GM23338 (cell line): ENCODE data around the gene MYO1E. TPM values are rescaled to one million over a fixed set of nuclear protein-coding genes. Genes with fewer than 3 reads are reported as not detected.

Experiments used
- ATAC-seq: fragments of 200-7000 bp; cut with Tn5 transposase; 3 replicates; pipeline ENCODE4 v1.9.1; 2020
- DNase-seq: peaks from one replicate; pipeline ENCODE4 v3.0.0-alpha.2; 2015; ENCODE audit warnings: low spot score
- H2AFZ ChIP-seq: fragments of 200-600 bp; sonication (generic); 2 replicates; pipeline ENCODE4 v1.8.0; 2016; ENCODE audit warnings: antibody characterized with exemption, mild to moderate bottlenecking, moderate library complexity
- H3F3A ChIP-seq: fragments of 200-600 bp; sonication (generic); replicated peaks from 2 replicates; pipeline ENCODE4 v1.8.0; 2017; ENCODE audit warnings: antibody characterized with exemption, mixed run types, low read depth
- H3K27ac ChIP-seq: fragments of 200-600 bp; sonication (generic); 2 replicates; pipeline ENCODE4 v1.6.1; 2016; ENCODE audit warnings: low read depth
- H3K27me3 ChIP-seq: fragments of 200-600 bp; sonication (generic); 2 replicates; pipeline ENCODE4 v1.8.0; 2016; ENCODE audit warnings: mild to moderate bottlenecking, mixed run types, moderate library complexity; ENCODE audit not compliant: insufficient read depth
- H3K36me3 ChIP-seq: fragments of 200-600 bp; sonication (generic); 2 replicates; pipeline ENCODE4 v1.8.0; 2016; ENCODE audit warnings: mild to moderate bottlenecking; ENCODE audit not compliant: insufficient read depth
- H3K4me1 ChIP-seq: fragments of 200-600 bp; sonication (generic); 2 replicates; pipeline ENCODE4 v1.8.0; 2016; ENCODE audit warnings: mild to moderate bottlenecking, moderate library complexity; ENCODE audit not compliant: insufficient read depth
- H3K4me2 ChIP-seq: fragments of 200-600 bp; sonication (generic); 2 replicates; pipeline ENCODE4 v1.7.1; 2017; ENCODE audit warnings: mixed run types
- H3K4me3 ChIP-seq: fragments of 200-600 bp; sonication (generic); 2 replicates; pipeline ENCODE4 v1.6.1; 2016; ENCODE audit warnings: mixed run types
- H3K79me2 ChIP-seq: fragments of 200-600 bp; sonication (generic); replicated peaks from 2 replicates; pipeline ENCODE4 v1.8.0; 2017; ENCODE audit warnings: mild to moderate bottlenecking; ENCODE audit not compliant: insufficient read depth
- H3K9me2 ChIP-seq: fragments of 200-600 bp; sonication (generic); 2 replicates; pipeline ENCODE4 v1.8.0; 2017; ENCODE audit not compliant: insufficient read depth
- H4K20me1 ChIP-seq: fragments of 200-600 bp; sonication (generic); replicated peaks from 2 replicates; pipeline ENCODE4 v1.8.0; 2017; ENCODE audit warnings: mild to moderate bottlenecking; ENCODE audit not compliant: insufficient read depth
- H3K27ac Mint-ChIP-seq: 2 replicates; pipeline ENCODE4 v1.8.0; 2020; ENCODE audit warnings: inconsistent platforms, mild to moderate bottlenecking, moderate library complexity, mixed read lengths
- H3K27me3 Mint-ChIP-seq: 3 replicates; pipeline ENCODE4 v1.8.0; 2022; ENCODE audit warnings: low read depth, mild to moderate bottlenecking, moderate library complexity, mixed read lengths, inconsistent platforms; ENCODE audit not compliant: insufficient read depth, poor library complexity
- H3K36me3 Mint-ChIP-seq: 3 replicates; pipeline ENCODE4 v1.8.0; 2021; ENCODE audit warnings: low read depth, mild to moderate bottlenecking, inconsistent platforms, moderate library complexity, mixed read lengths
- H3K4me1 Mint-ChIP-seq: 3 replicates; pipeline ENCODE4 v1.8.0; 2020; ENCODE audit warnings: mild to moderate bottlenecking, inconsistent platforms, mixed read lengths
- H3K4me3 Mint-ChIP-seq: 3 replicates; pipeline ENCODE4 v1.8.0; 2021; ENCODE audit warnings: moderate library complexity, mild to moderate bottlenecking, inconsistent platforms, mixed read lengths
- H3K9me3 Mint-ChIP-seq: 3 replicates; pipeline ENCODE4 v1.8.0; 2020; ENCODE audit warnings: moderate library complexity, mild to moderate bottlenecking, inconsistent platforms, mixed read lengths
- CTCF ChIP-seq, 2 experiments: fragments of 200-600 bp in 1 of 2; sonication (generic) in 1 of 2; conservative IDR thresholded peaks; 2 replicates each; pipeline versions ENCODE4 v1.5.1 to v1.6.1; 2016 to 2017; ENCODE audit warnings: antibody characterized with exemption in 2 of 2, low read depth in 2 of 2, mild to moderate bottlenecking in 2 of 2, moderate library complexity in 1 of 2
- ETS1 ChIP-seq: IDR thresholded peaks from 2 replicates; pipeline ENCODE4 v1.6.1; 2016; ENCODE audit warnings: antibody characterized with exemption
- EZH2 ChIP-seq: fragments of 200-600 bp; sonication (generic); IDR thresholded peaks from one replicate; pipeline ENCODE4 v1.8.0; 2017; ENCODE audit warnings: antibody characterized with exemption, mild to moderate bottlenecking, low read depth; ENCODE audit not compliant: unreplicated experiment
- NANOG ChIP-seq: IDR thresholded peaks from 2 replicates; pipeline ENCODE4 v1.6.1; 2016; ENCODE audit warnings: antibody characterized with exemption, borderline replicate concordance
- POLR2AphosphoS5 ChIP-seq: IDR thresholded peaks from 2 replicates; pipeline ENCODE4 v1.6.1; 2016; ENCODE audit warnings: antibody characterized with exemption, low read depth
- REST ChIP-seq: IDR thresholded peaks from one replicate; pipeline ENCODE4 v1.6.1; 2018; ENCODE audit warnings: antibody characterized with exemption; ENCODE audit not compliant: unreplicated experiment
- ZNF114 ChIP-seq: fragments of 250-450 bp; sonication (Bioruptor Pico); IDR thresholded peaks from 2 replicates; pipeline ENCODE4 v1.5.0; 2020; ENCODE audit warnings: mild to moderate bottlenecking, moderate library complexity
- ZNF331 ChIP-seq: fragments of 250-450 bp; sonication (Bioruptor Pico); IDR thresholded peaks from 2 replicates; pipeline ENCODE4 v1.5.0; 2020; ENCODE audit warnings: low read depth, mild to moderate bottlenecking, moderate library complexity
- ZNF462 ChIP-seq: fragments of 250-450 bp; sonication (Bioruptor Pico); IDR thresholded peaks from 2 replicates; pipeline ENCODE4 v1.5.0; 2020; ENCODE audit warnings: mild to moderate bottlenecking, moderate library complexity
- polyA plus RNA-seq: library from polyadenylated mRNA; unstranded; fragments of >200 nt; fragmentation: Nextera tagmentation; extraction: Ambion mirVana; gene quantifications from 2 replicates; pipeline ENCODE4 v1.2.1, GENCODE V29; 2016
- total RNA-seq: library from RNA; depleted of rRNA; stranded (reverse); fragments of >200 nt; shearing (Covaris generic); gene quantifications from 2 replicates; pipeline ENCODE4 v1.2.3, GENCODE V29; 2014

MYO1E gene
- total and polyA plus RNA-seq, 2 experiments from 2014 or later: 68.3 to 131 TPM

- H3K4me1 ChIP-seq: no peaks in the 10 kb centered on the region
- DNase-seq: no peak
- H3K79me2 ChIP-seq: no peaks in the 10 kb centered on the region
- H3K4me3 Mint-ChIP-seq: no peak overlapping the region
- ATAC-seq: no peak
- H3K9me3 Mint-ChIP-seq: no peaks in the 10 kb centered on the region
- no peaks in the 10 kb centered on the region for H3K27me3 ChIP-seq
- H4K20me1 ChIP-seq: no peaks in the 10 kb centered on the region
- H2AFZ ChIP-seq: no peak overlapping the region
- no peak overlapping the region for H3K27ac Mint-ChIP-seq
- H3K4me3 ChIP-seq: no peak overlapping the region
- no peaks in the 10 kb centered on the region; the same call in 2 of the 3 replicates for H3K4me1 Mint-ChIP-seq
- H3K27ac ChIP-seq: no peak overlapping the region
- H3F3A ChIP-seq: no peaks in the 10 kb centered on the region
- H3K4me2 ChIP-seq: no peak overlapping the region
- TF ChIP-seq CTCF (conservative IDR thresholded peaks at IDR 0.05; ENCODE audit: low read depth in 2 of 2): peak in 1 of 2 experiments; percentile 15; a peak in 1 of 4 replicates
- TF ChIP-seq ZNF462 (CRISPR knock-in tag): no peak
- no peak for TF ChIP-seq ZNF331
- H3K36me3 ChIP-seq: no peaks in the 10 kb centered on the region
- peaks cover 12% of the 10 kb centered on the region for H3K27me3 Mint-ChIP-seq
- H3K9me2 ChIP-seq: no peaks in the 10 kb centered on the region
- no peaks in the 10 kb centered on the region for H3K36me3 Mint-ChIP-seq
Measured at GRCh38 chr15:59376733-59377132, 4.1 kb upstream of the MYO1E start.

GRCh38 chr15:59373215-59373614, 544 bp upstream of the MYO1E start:
- H3K4me2 ChIP-seq: peak overlapping the region; percentile 84
- peak overlapping the region; percentile 16; the same call in 1 of the 2 replicates for H2AFZ ChIP-seq
- H3K4me3 ChIP-seq: peak overlapping the region; percentile 55
- no peaks in the 10 kb centered on the region for H3K36me3 ChIP-seq
- peaks cover 14% of the 10 kb centered on the region; the same call in 2 of the 3 replicates for H3K4me1 Mint-ChIP-seq
- H3K4me3 Mint-ChIP-seq: peak overlapping the region; percentile 81
- H3K27me3 ChIP-seq: peaks cover 11% of the 10 kb centered on the region
- no peaks in the 10 kb centered on the region for H3K9me3 Mint-ChIP-seq
- H3K27me3 Mint-ChIP-seq: peaks cover 22% of the 10 kb centered on the region
- peaks cover 11% of the 10 kb centered on the region; the same call in 1 of the 2 replicates for H3K4me1 ChIP-seq
- peak overlapping the region; percentile 77 for H3K27ac ChIP-seq
- peaks cover 34% of the 10 kb centered on the region for H3K79me2 ChIP-seq
- peaks cover 25% of the 10 kb centered on the region for H4K20me1 ChIP-seq
- DNase-seq: no peak
- peak overlapping the region; percentile 96 for H3K27ac Mint-ChIP-seq
- H3K9me2 ChIP-seq: no peaks in the 10 kb centered on the region
- H3K36me3 Mint-ChIP-seq: no peaks in the 10 kb centered on the region; the same call in 2 of the 3 replicates
- ATAC-seq: no peak
- no peaks in the 10 kb centered on the region; the same call in 1 of the 2 replicates for H3F3A ChIP-seq
- TF ChIP-seq POLR2AphosphoS5: no peak
- no peak for TF ChIP-seq NANOG
- no peak for TF ChIP-seq ETS1
- TF ChIP-seq EZH2: no peak
- TF ChIP-seq REST: no peak
- no peak for TF ChIP-seq ZNF114 (CRISPR knock-in tag)
